NCI-H2196 (cell line): Measurements from ENCODE around the gene STAP1.

ENCODE experiments used
- DNase-seq: peaks from one replicate; lab custom pipeline; 2025; ENCODE audit not compliant: unreplicated experiment; lab: John Stamatoyannopoulos, UW

The STAP1 gene

GRCh38 chr4:67555447-67555846 lies 3.1 kb upstream of the STAP1 start:
- DNase-seq, result no peak

- no peak for DNase-seq
Observed at GRCh38 chr4:67556436-67556835, 2.1 kb upstream of the STAP1 start.

- DNase-seq, result no peak
Observed at GRCh38 chr4:67565284-67565683, 6.8 kb downstream of the STAP1 start.

GRCh38 chr4:67566335-67566734 lies 7.8 kb downstream of the STAP1 start:
- DNase-seq, result no peak

GRCh38 chr4:67568820-67569219 lies 10.3 kb downstream of the STAP1 start:
- no peak for DNase-seq

- no peak for DNase-seq
Observed at GRCh38 chr4:67570537-67570936, 12.0 kb downstream of the STAP1 start.

GRCh38 chr4:67571975-67572374 lies 13.4 kb downstream of the STAP1 start:
- DNase-seq, result no peak

- DNase-seq, result no peak
Observed at GRCh38 chr4:67573193-67573592, 14.7 kb downstream of the STAP1 start.

- DNase-seq, result peak; percentile 58
Observed at GRCh38 chr4:67575232-67576058, 16.9 kb downstream of the STAP1 start.

GRCh38 chr4:67576059-67576466 lies 17.5 kb downstream of the STAP1 start:
- no peak for DNase-seq

GRCh38 chr4:67576538-67576937 lies 18.0 kb downstream of the STAP1 start:
- DNase-seq, result no peak

- DNase-seq, result no peak
Observed at GRCh38 chr4:67580577-67580976, 22.1 kb downstream of the STAP1 start.

- no peak for DNase-seq
Observed at GRCh38 chr4:67581208-67581857, 22.8 kb downstream of the STAP1 start.

- DNase-seq, result no peak
Observed at GRCh38 chr4:67581913-67582312, 23.4 kb downstream of the STAP1 start.

- DNase-seq, result no peak
Observed at GRCh38 chr4:67584496-67584895, 26.0 kb downstream of the STAP1 start.

- no peak for DNase-seq
Observed at GRCh38 chr4:67587156-67587555, 28.6 kb downstream of the STAP1 start.

GRCh38 chr4:67593741-67594175 lies 35.2 kb downstream of the STAP1 start:
- DNase-seq, result no peak

- no peak for DNase-seq
Observed at GRCh38 chr4:67603310-67604028, 44.9 kb downstream of the STAP1 start.

GRCh38 chr4:67604029-67604381 lies 45.5 kb downstream of the STAP1 start:
- DNase-seq, result no peak

GRCh38 chr4:67604749-67605148 lies 46.2 kb downstream of the STAP1 start:
- no peak for DNase-seq

- no peak for DNase-seq
Observed at GRCh38 chr4:67608027-67608426, 49.5 kb downstream of the STAP1 start.

GRCh38 chr4:67614186-67614585 lies 55.7 kb downstream of the STAP1 start:
- DNase-seq, result no peak
